ENCODE data around the gene RBM28. TPM values are rescaled to one million over a fixed set of nuclear protein-coding genes. Genes with fewer than 3 reads are reported as not detected.

RBM28 gene
- total RNA-seq, 1 experiment from 2014 or later = 63.8 TPM

DNA sequence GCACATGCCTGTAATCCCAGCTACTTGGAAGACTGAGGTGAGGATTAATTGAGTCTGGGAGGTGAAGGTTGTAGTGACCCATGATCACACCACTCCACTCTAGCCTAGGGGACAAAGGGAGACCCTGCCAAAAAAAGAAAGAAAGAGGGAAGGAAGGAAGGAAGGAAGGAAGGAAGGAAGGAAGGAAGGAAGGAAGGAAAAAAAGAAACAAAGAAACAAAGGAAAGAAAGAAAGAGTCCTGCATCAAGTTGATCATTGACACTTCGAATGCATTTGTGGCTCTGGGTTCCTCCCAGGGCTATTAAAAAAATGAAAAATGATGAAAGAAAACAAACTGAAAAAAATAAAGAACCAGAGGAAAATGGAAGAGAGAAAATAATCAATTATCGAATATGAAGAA lies 21.7 kb upstream of the RBM28 start:
- Mint-ChIP-seq H3K9me3 (ENCODE audit: unreplicated experiment) (no peaks in the 10 kb centered on the region), H3K4me3 (ENCODE audit: unreplicated experiment) (no peak overlapping the region), H3K27me3 (ENCODE audit: insufficient read depth, unreplicated experiment) (peaks cover 20% of the 10 kb centered on the region), H3K4me1 (ENCODE audit: insufficient read depth, unreplicated experiment) (peaks cover 13% of the 10 kb centered on the region), H3K36me3 (ENCODE audit: insufficient read depth, unreplicated experiment) (no peaks in the 10 kb centered on the region), H3K27ac (ENCODE audit: low read depth, unreplicated experiment) (no peak overlapping the region)
- BruUV-seq (replicated peaks) = no TSS peak
- DNase-seq (ENCODE audit: unreplicated experiment) = no peak
- POLR2A ChIA-PET = interaction anchor here (1.2 kb wide), 1 partner anchor 16 kb away, joined by 4 read pairs; no protein-coding TSS in a partner anchor
- CTCF ChIA-PET = interaction anchor here (1.3 to 2.0 kb wide), 2 partner anchors 18 to 21 kb away, joined by 5 to 6 read pairs; no protein-coding TSS in a partner anchor
- TF ChIP-seq, protein P1, sequence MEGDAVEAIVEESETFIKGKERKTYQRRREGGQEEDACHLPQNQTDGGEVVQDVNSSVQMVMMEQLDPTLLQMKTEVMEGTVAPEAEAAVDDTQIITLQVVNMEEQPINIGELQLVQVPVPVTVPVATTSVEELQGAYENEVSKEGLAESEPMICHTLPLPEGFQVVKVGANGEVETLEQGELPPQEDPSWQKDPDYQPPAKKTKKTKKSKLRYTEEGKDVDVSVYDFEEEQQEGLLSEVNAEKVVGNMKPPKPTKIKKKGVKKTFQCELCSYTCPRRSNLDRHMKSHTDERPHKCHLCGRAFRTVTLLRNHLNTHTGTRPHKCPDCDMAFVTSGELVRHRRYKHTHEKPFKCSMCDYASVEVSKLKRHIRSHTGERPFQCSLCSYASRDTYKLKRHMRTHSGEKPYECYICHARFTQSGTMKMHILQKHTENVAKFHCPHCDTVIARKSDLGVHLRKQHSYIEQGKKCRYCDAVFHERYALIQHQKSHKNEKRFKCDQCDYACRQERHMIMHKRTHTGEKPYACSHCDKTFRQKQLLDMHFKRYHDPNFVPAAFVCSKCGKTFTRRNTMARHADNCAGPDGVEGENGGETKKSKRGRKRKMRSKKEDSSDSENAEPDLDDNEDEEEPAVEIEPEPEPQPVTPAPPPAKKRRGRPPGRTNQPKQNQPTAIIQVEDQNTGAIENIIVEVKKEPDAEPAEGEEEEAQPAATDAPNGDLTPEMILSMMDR (IDR thresholded peaks at IDR 0.05; ENCODE audit: unreplicated experiment) = no peak
- intact Hi-C loops (cut with micrococcal nuclease) = no loop called here

DNA sequence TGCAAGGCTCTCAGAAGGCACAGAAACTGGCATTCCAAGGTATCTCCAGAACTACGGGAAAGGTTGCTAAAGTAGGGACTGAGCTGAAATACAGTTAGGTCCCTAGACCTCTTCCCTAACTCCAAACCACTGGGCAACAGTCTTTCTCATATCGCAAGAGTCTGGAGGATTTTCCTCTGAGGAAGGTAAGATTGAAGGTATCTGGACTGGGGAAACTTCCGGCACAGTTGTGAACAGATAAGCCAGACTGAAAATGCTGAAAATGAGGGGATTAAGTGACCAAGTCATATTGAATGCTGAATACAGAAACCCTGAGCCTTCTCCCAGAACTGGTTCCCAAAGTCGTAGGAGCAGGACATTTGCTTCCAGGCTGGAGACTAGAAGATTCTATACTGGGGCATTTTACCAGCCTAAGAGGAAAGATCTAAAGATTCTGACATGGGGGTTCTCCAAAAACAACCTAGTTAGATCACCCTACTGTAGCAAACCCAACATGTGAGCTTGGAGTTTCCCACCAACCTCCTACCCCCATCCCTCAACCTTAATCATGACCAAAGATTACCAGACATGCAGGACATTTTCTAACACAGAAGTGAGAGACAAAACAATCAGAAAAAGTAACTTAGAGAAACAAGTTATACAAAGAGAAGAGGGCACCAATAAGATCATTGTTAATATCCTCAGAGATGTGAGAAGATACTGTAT lies 20.6 kb upstream of the RBM28 start:
- DNase-seq (ENCODE audit: unreplicated experiment) = no peak
- POLR2A ChIA-PET = no interaction called here
- intact Hi-C loops (cut with micrococcal nuclease) = no loop called here
- no peak overlapping the region for H3K27ac Mint-ChIP-seq (ENCODE audit: low read depth, unreplicated experiment)
- TF ChIP-seq, protein P1 (IDR thresholded peaks at IDR 0.05; ENCODE audit: unreplicated experiment) = no peak
- no TSS peak for BruUV-seq (replicated peaks)
- CTCF ChIA-PET = interaction anchor here (0.7 to 1.3 kb wide), 2 partner anchors 17 to 22 kb away, joined by 4 to 5 read pairs; no protein-coding TSS in a partner anchor
- no peaks in the 10 kb centered on the region for H3K9me3 Mint-ChIP-seq (ENCODE audit: unreplicated experiment)
- peaks cover 20% of the 10 kb centered on the region for H3K27me3 Mint-ChIP-seq (ENCODE audit: insufficient read depth, unreplicated experiment)
- no peak overlapping the region for H3K4me3 Mint-ChIP-seq (ENCODE audit: unreplicated experiment)
- H3K36me3 Mint-ChIP-seq (ENCODE audit: insufficient read depth, unreplicated experiment) = no peaks in the 10 kb centered on the region
- peaks cover 13% of the 10 kb centered on the region for H3K4me1 Mint-ChIP-seq (ENCODE audit: insufficient read depth, unreplicated experiment)

- DNase-seq (ENCODE audit: unreplicated experiment) = no peak
- intact Hi-C loops (cut with micrococcal nuclease) = no loop called here
- ChIA-PET POLR2A (no interaction called here), CTCF (interaction anchor here (0.5 kb wide), 1 partner anchor 1614 kb away, joined by 3 read pairs; no protein-coding TSS in a partner anchor)
- Mint-ChIP-seq H3K9me3 (ENCODE audit: unreplicated experiment) (no peaks in the 10 kb centered on the region), H3K36me3 (ENCODE audit: insufficient read depth, unreplicated experiment) (no peaks in the 10 kb centered on the region), H3K4me3 (ENCODE audit: unreplicated experiment) (no peak overlapping the region), H3K4me1 (ENCODE audit: insufficient read depth, unreplicated experiment) (peaks cover 13% of the 10 kb centered on the region), H3K27ac (ENCODE audit: low read depth, unreplicated experiment) (no peak overlapping the region), H3K27me3 (ENCODE audit: insufficient read depth, unreplicated experiment) (peaks cover 20% of the 10 kb centered on the region)
- TF ChIP-seq, protein P1 (IDR thresholded peaks at IDR 0.05; ENCODE audit: unreplicated experiment) = no peak
- BruUV-seq (replicated peaks) = no TSS peak
Measured at GRCh38 chr7:128363261-128363721, 19.6 kb upstream of the RBM28 start.

GRCh38 chr7:128362670-128363069 lies 19.0 kb upstream of the RBM28 start:
- intact Hi-C loops (cut with micrococcal nuclease) = no loop called here
- peaks cover 20% of the 10 kb centered on the region for H3K27me3 Mint-ChIP-seq (ENCODE audit: insufficient read depth, unreplicated experiment)
- POLR2A ChIA-PET = interaction anchor here (1.0 to 1.3 kb wide), 3 partner anchors 10 to 19 kb away, joined by 3 to 6 read pairs (median 5); partner anchors contain the start of gene RBM28
- CTCF ChIA-PET = interaction anchor here (0.8 to 1.5 kb wide), 3 partner anchors 11 to 24 kb away, joined by 4 to 5 read pairs (median 5); no protein-coding TSS in a partner anchor
- no TSS peak for BruUV-seq (replicated peaks)
- H3K4me3 Mint-ChIP-seq (ENCODE audit: unreplicated experiment) = no peak overlapping the region
- peaks cover 13% of the 10 kb centered on the region for H3K4me1 Mint-ChIP-seq (ENCODE audit: insufficient read depth, unreplicated experiment)
- H3K36me3 Mint-ChIP-seq (ENCODE audit: insufficient read depth, unreplicated experiment) = no peaks in the 10 kb centered on the region
- no peaks in the 10 kb centered on the region for H3K9me3 Mint-ChIP-seq (ENCODE audit: unreplicated experiment)
- TF ChIP-seq, protein P1 (IDR thresholded peaks at IDR 0.05; ENCODE audit: unreplicated experiment) = no peak
- DNase-seq (ENCODE audit: unreplicated experiment) = no peak
- H3K27ac Mint-ChIP-seq (ENCODE audit: low read depth, unreplicated experiment) = no peak overlapping the region

Data from MCF 10A (cell line).